H9 (cell line): ENCODE results near the gene EEF1A2. TPM values are rescaled to one million over a fixed set of nuclear protein-coding genes. Genes with fewer than 3 reads are reported as not detected.
A peak's percentile ranks its signal among the peaks of the same experiment; 100 is the strongest.

Source experiments
- DNase-seq: peaks from one replicate; pipeline ENCODE4 v3.0.0-alpha.2; 2017
- H2AFZ ChIP-seq: one replicate; pipeline ENCODE4 v1.6.1; 2013; ENCODE audit warnings: mild to moderate bottlenecking, low read length, control low read depth, moderate library complexity
- H2AK5ac ChIP-seq: 2 replicates; pipeline ENCODE4 v1.6.1; 2013; ENCODE audit warnings: low read length, control low read depth, mixed read lengths; ENCODE audit not compliant: insufficient read length
- H2BK120ac ChIP-seq: one replicate; pipeline ENCODE4 v1.6.1; 2013; ENCODE audit warnings: low read depth, mild to moderate bottlenecking, low read length, control low read depth, inconsistent platforms; ENCODE audit not compliant: poor library complexity, severe bottlenecking
- H2BK12ac ChIP-seq: 2 replicates; pipeline ENCODE4 v1.6.1; 2013; ENCODE audit warnings: low read length, control low read depth, mixed read lengths, low read depth; ENCODE audit not compliant: insufficient read length
- H2BK15ac ChIP-seq: 2 replicates; pipeline ENCODE4 v1.6.1; 2013; ENCODE audit warnings: low read depth, low read length, control low read depth
- H2BK20ac ChIP-seq: one replicate; pipeline ENCODE4 v1.6.1; 2013; ENCODE audit warnings: low read depth, mild to moderate bottlenecking, low read length, control low read depth, inconsistent platforms; ENCODE audit not compliant: poor library complexity, severe bottlenecking
- H2BK5ac ChIP-seq: 2 replicates; pipeline ENCODE4 v1.6.1; 2013; ENCODE audit warnings: low read length, control low read depth, mixed read lengths; ENCODE audit not compliant: insufficient read length
- H3K14ac ChIP-seq: 2 replicates; pipeline ENCODE4 v1.6.1; 2013; ENCODE audit warnings: low read length, control low read depth; ENCODE audit not compliant: insufficient read depth
- H3K18ac ChIP-seq: 2 replicates; pipeline ENCODE4 v1.6.1; 2013; ENCODE audit warnings: low read depth, mild to moderate bottlenecking, mixed read lengths, low read length, control low read depth; ENCODE audit not compliant: insufficient read length
- H3K23ac ChIP-seq: 2 replicates; pipeline ENCODE4 v1.6.1; 2013; ENCODE audit warnings: low read length, control low read depth, mixed read lengths, low read depth; ENCODE audit not compliant: insufficient read length
- H3K23me2 ChIP-seq: 2 replicates; pipeline ENCODE4 v1.6.1; 2013; ENCODE audit warnings: low read depth, mild to moderate bottlenecking, mixed read lengths, low read length, control low read depth; ENCODE audit not compliant: insufficient read length, poor library complexity, severe bottlenecking
- H3K27ac ChIP-seq: 2 replicates; pipeline ENCODE4 v1.5.1; 2013; ENCODE audit warnings: low read length, control low read depth, mixed read lengths, low read depth; ENCODE audit not compliant: insufficient read length
- H3K27me3 ChIP-seq: 2 replicates; pipeline ENCODE4 v1.6.1; 2013; ENCODE audit warnings: low read length, control low read depth, inconsistent platforms; ENCODE audit not compliant: insufficient read depth
- H3K4ac ChIP-seq: 2 replicates; pipeline ENCODE4 v1.6.1; 2013; ENCODE audit warnings: low read depth, mild to moderate bottlenecking, control low read depth, inconsistent platforms, low read length, moderate library complexity
- H3K4me1 ChIP-seq: 2 replicates; pipeline ENCODE4 v1.6.1; 2013; ENCODE audit warnings: low read length, control low read depth, inconsistent platforms; ENCODE audit not compliant: insufficient read depth
- H3K4me2 ChIP-seq: 2 replicates; pipeline ENCODE4 v1.6.1; 2013; ENCODE audit warnings: low read length, control low read depth, mixed read lengths; ENCODE audit not compliant: insufficient read length, insufficient read depth
- H3K56ac ChIP-seq: 2 replicates; pipeline ENCODE4 v1.6.1; 2013; ENCODE audit warnings: low read depth, mild to moderate bottlenecking, mixed read lengths, low read length, control low read depth; ENCODE audit not compliant: insufficient read length
- H3K79me1 ChIP-seq: 2 replicates; pipeline ENCODE4 v1.6.1; 2013; ENCODE audit warnings: low read depth, mild to moderate bottlenecking, moderate library complexity, low read length, control low read depth, inconsistent platforms; ENCODE audit not compliant: insufficient read depth, poor library complexity, severe bottlenecking
- H3K79me2 ChIP-seq: 2 replicates; pipeline ENCODE4 v1.6.1; 2013; ENCODE audit warnings: low read length, control low read depth, inconsistent platforms; ENCODE audit not compliant: insufficient read depth
- H3K9ac ChIP-seq: 2 replicates; pipeline ENCODE4 v1.6.1; 2013; ENCODE audit warnings: low read length, control low read depth, mixed read lengths; ENCODE audit not compliant: insufficient read length; ENCODE audit errors: extremely low read depth
- H3K9me3 ChIP-seq: one replicate; pipeline ENCODE4 v1.6.1; 2013; ENCODE audit warnings: low read depth, low read length, inconsistent platforms; ENCODE audit not compliant: control insufficient read depth
- H3T11ph ChIP-seq: one replicate; pipeline ENCODE4 v1.6.1; 2013; ENCODE audit warnings: mild to moderate bottlenecking, low read length, control low read depth, inconsistent platforms
- H4K20me1 ChIP-seq: one replicate; pipeline ENCODE4 v1.6.1; 2013; ENCODE audit not compliant: control insufficient read depth, insufficient read length, insufficient read depth
- H4K5ac ChIP-seq: 2 replicates; pipeline ENCODE4 v1.6.1; 2013; ENCODE audit warnings: low read depth, mild to moderate bottlenecking, mixed read lengths, low read length, control low read depth; ENCODE audit not compliant: insufficient read length
- H4K8ac ChIP-seq: replicated peaks from 2 replicates; pipeline ENCODE4 v1.6.1; 2013; ENCODE audit warnings: low read length, control low read depth, mixed read lengths, low read depth; ENCODE audit not compliant: insufficient read length
- H4K91ac ChIP-seq: 2 replicates; pipeline ENCODE4 v1.6.1; 2013; ENCODE audit warnings: low read depth, mild to moderate bottlenecking, moderate library complexity, mixed read lengths, low read length, control low read depth; ENCODE audit not compliant: insufficient read length
- H3K27ac Mint-ChIP-seq, 3 experiments: 2 replicates in 2 of 3; 3 replicates in 1 of 3; pipeline ENCODE4 v1.8.0; 2020 to 2021; ENCODE audit warnings: mixed read lengths in 3 of 3, mild to moderate bottlenecking in 1 of 3, moderate library complexity in 1 of 3
- H3K27me3 Mint-ChIP-seq: 2 replicates; pipeline ENCODE4 v1.8.0; 2021; ENCODE audit warnings: low read depth, mild to moderate bottlenecking, moderate library complexity, mixed read lengths
- H3K36me3 Mint-ChIP-seq, 3 experiments: 2 replicates in 2 of 3; 3 replicates in 1 of 3; pipeline ENCODE4 v1.8.0; 2020 to 2021; ENCODE audit warnings: low read depth in 3 of 3, mixed read lengths in 3 of 3; ENCODE audit not compliant: insufficient read depth in 1 of 3
- H3K4me1 Mint-ChIP-seq, 2 experiments: 2 replicates each; pipeline ENCODE4 v1.8.0; 2020; ENCODE audit warnings: mixed read lengths in 2 of 2
- H3K4me3 Mint-ChIP-seq, 2 experiments: 2 replicates in 1 of 2; 3 replicates in 1 of 2; pipeline ENCODE4 v1.8.0; 2020 to 2021; ENCODE audit warnings: mild to moderate bottlenecking in 2 of 2, mixed read lengths in 2 of 2, moderate library complexity in 1 of 2
- H3K9me3 Mint-ChIP-seq, 2 experiments: 2 replicates in 1 of 2; 3 replicates in 1 of 2; pipeline ENCODE4 v1.8.0; 2020; ENCODE audit warnings: mild to moderate bottlenecking in 2 of 2, mixed read lengths in 2 of 2, moderate library complexity in 1 of 2
- CTCF ChIP-seq: fragments of 200-600 bp; sonication (generic); conservative IDR thresholded peaks from 3 replicates; pipeline ENCODE4 v1.8.0; 2021; ENCODE audit warnings: antibody characterized with exemption, mild to moderate bottlenecking
- WGBS: extraction: QIAGEN DNeasy Blood & Tissue Kit; methylation state at CpG from one replicate; pipeline ENCODE4 v1.1.7; 2013; ENCODE audit warnings: missing lambda C conversion rate, low lambda C conversion rate, mixed read lengths; ENCODE audit not compliant: insufficient read length; ENCODE audit errors: extremely low coverage; 5-methylcytosine and 5-hydroxymethylcytosine counted together
- total RNA-seq: library from RNA; stranded (reverse); gene quantifications from 2 replicates; pipeline ENCODE4 v1.2.1, GENCODE V29; 2021

Gene EEF1A2
- total RNA-seq, 1 experiment from 2014 or later = 27.4 TPM

GRCh38 chr20:63454731-63455567, 43.9 kb downstream of the EEF1A2 start:
- Histone ChIP-seq H2BK20ac (no peak overlapping the region), H3K27ac (no peak overlapping the region), H4K5ac (no peak overlapping the region), H3K4me2 (no peak overlapping the region), H4K20me1 (no peaks in the 10 kb centered on the region), H3K23ac (no peak overlapping the region), H3K18ac (no peak overlapping the region), H3K4me1 (no peaks in the 10 kb centered on the region; the same call in 1 of the 2 replicates), H2BK5ac (no peak overlapping the region), H2AFZ (no peak overlapping the region), H3T11ph (no peak overlapping the region), H3K79me2 (no peaks in the 10 kb centered on the region; the same call in 1 of the 2 replicates), H3K23me2 (no peaks in the 10 kb centered on the region), H3K4ac (no peak overlapping the region), H2AK5ac (no peak overlapping the region), H3K9ac (no peak overlapping the region), H3K9me3 (no peaks in the 10 kb centered on the region), H3K79me1 (peaks cover 3% of the 10 kb centered on the region), H3K27me3 (no peaks in the 10 kb centered on the region), H2BK15ac (no peak overlapping the region), H2BK12ac (no peak overlapping the region), H3K14ac (peak overlapping the region; percentile 50; the same call in 1 of the 2 replicates), H4K8ac (no peak overlapping the region), H4K91ac (no peak overlapping the region), H2BK120ac (no peak overlapping the region), H3K56ac (no peak overlapping the region)
- Mint-ChIP-seq H3K9me3 (no peaks in the 10 kb centered on the region), H3K36me3 (peaks cover 0 to 15% (median 1%) of the 10 kb centered on the region in 3 experiments; a peak in 3 of 7 replicates), H3K27me3 (no peaks in the 10 kb centered on the region), H3K4me3 (peak overlapping the region in 1 of 2 experiments; percentile 57; a peak in 1 of 5 replicates), H3K4me1 (peaks cover 19 to 39% of the 10 kb centered on the region in 2 experiments), H3K27ac (no peak overlapping the region; a peak in 1 of 7 replicates)
- no CpG with 5 or more reads among the region's 35 CpGs for WGBS
- no peak for DNase-seq
- TF ChIP-seq CTCF = no peak
